HCT116 (cell line): ENCODE measurements around the gene ACTN4. TPM values are rescaled to one million over a fixed set of nuclear protein-coding genes. Genes with fewer than 3 reads are reported as not detected.

Source experiments
- ATAC-seq: fragments of 200-7000 bp; cut with Tn5 transposase; 2 replicates; pipeline ENCODE4 v1.9.1; 2020; ENCODE audit warnings: mild to moderate bottlenecking, moderate library complexity
- BruUV-seq: library from RNA; stranded (reverse); fragments of 400-500 nt; replicated peaks from 2 replicates; lab custom pipeline; 2021; lab: Mats Ljungman, UMichigan
- CTCF ChIA-PET: fragments of 300-600 bp; sonication (Branson Sonifier 250); formaldehyde crosslinking; loops from one replicate; lab custom pipeline; 2021; ENCODE audit warnings: antibody characterized with exemption; lab: Charles Lee
- POLR2A ChIA-PET: fragments of 300-600, 350-600 bp; sonication (Branson Sonifier 250); formaldehyde crosslinking; loops from one replicate; lab custom pipeline; 2021; ENCODE audit warnings: antibody characterized with exemption; lab: Charles Lee
- RAD21 ChIA-PET, 2 experiments: fragments of 300-600 bp; sonication (Branson Sonifier 250); formaldehyde crosslinking; loops; one replicate each; lab custom pipeline; 2023; ENCODE audit warnings: low total read pairs in 2 of 2; ENCODE audit not compliant: uncharacterized antibody in 2 of 2, unreplicated experiment in 2 of 2, low non-redundant PET in 1 of 2; lab: Charles Lee
- DNase-seq: peaks from one replicate; pipeline ENCODE4 v3.0.0-alpha.2; 2010; ENCODE audit warnings: low read depth, low spot score
- H2AFZ ChIP-seq: fragments of 200-600 bp; shearing (Covaris generic), sonication (generic); 2 replicates; pipeline ENCODE4 v1.6.1; 2017; ENCODE audit warnings: low read depth, mixed run types, mixed read lengths, antibody characterized with exemption, low read length; ENCODE audit not compliant: poor library complexity, severe bottlenecking
- H3K27ac ChIP-seq: 2 replicates; pipeline ENCODE4 v1.5.1; 2012; ENCODE audit warnings: low read depth, low read length
- H3K27me3 ChIP-seq: fragments of 200-600 bp; sonication (generic); 2 replicates; pipeline ENCODE4 v1.6.1; 2016; ENCODE audit warnings: mixed run types, low read length, mixed read lengths; ENCODE audit not compliant: insufficient read depth
- H3K36me3 ChIP-seq, 2 experiments: fragments of 200-500 bp in 1 of 2; fragments of 200-600 bp in 1 of 2; sonication (Bioruptor generic) in 1 of 2; sonication (generic) in 1 of 2; 2 replicates each; pipeline versions ENCODE4 v1.5.1 to v1.6.1; 2014 to 2016; ENCODE audit warnings: low read length in 2 of 2, inconsistent platforms in 1 of 2, mixed read lengths in 1 of 2, mixed run types in 1 of 2; ENCODE audit not compliant: insufficient read depth in 2 of 2, control insufficient read depth in 1 of 2
- H3K4me1 ChIP-seq, 2 experiments: fragments of 200-600 bp in 1 of 2; sonication (generic) in 1 of 2; 2 replicates each; pipeline versions ENCODE4 v1.5.1 to v1.6.1; 2012 to 2017; ENCODE audit warnings: low read length in 2 of 2, inconsistent platforms in 1 of 2, mild to moderate bottlenecking in 1 of 2, mixed read lengths in 1 of 2, mixed run types in 1 of 2, moderate library complexity in 1 of 2; ENCODE audit not compliant: insufficient read depth in 2 of 2, control insufficient read depth in 1 of 2
- H3K4me2 ChIP-seq: fragments of 200-600 bp; sonication (generic); 2 replicates; pipeline ENCODE4 v1.6.1; 2017; ENCODE audit warnings: mixed run types, low read length, mixed read lengths
- H3K4me3 ChIP-seq, 2 experiments: fragments of 200-600 bp in 1 of 2; sonication (generic) in 1 of 2; replicated peaks in 1 of 2; 2 replicates each; pipeline ENCODE4 v1.5.1; 2011 to 2016; ENCODE audit warnings: low read length in 2 of 2, control low read depth in 1 of 2, low read depth in 1 of 2, mild to moderate bottlenecking in 1 of 2, mixed read lengths in 1 of 2, mixed run types in 1 of 2
- H3K79me2 ChIP-seq: fragments of 200-600 bp; sonication (generic); 2 replicates; pipeline ENCODE4 v1.6.1; 2017; ENCODE audit warnings: mild to moderate bottlenecking, mixed run types, low read length, moderate library complexity, mixed read lengths; ENCODE audit not compliant: insufficient read depth
- H3K9ac ChIP-seq: fragments of 200-600 bp; sonication (generic); 2 replicates; pipeline ENCODE4 v1.6.1; 2016; ENCODE audit warnings: low read length, mixed read lengths
- H3K9me2 ChIP-seq: fragments of 200-600 bp; sonication (generic), shearing (Covaris generic); 2 replicates; pipeline ENCODE4 v1.6.1; 2017; ENCODE audit warnings: mixed run types, mild to moderate bottlenecking, moderate library complexity; ENCODE audit not compliant: insufficient read depth
- H3K9me3 ChIP-seq, 2 experiments: fragments of 200-500 bp in 1 of 2; fragments of 200-600 bp in 1 of 2; sonication (Bioruptor generic) in 1 of 2; sonication (generic) in 1 of 2; 2 replicates each; pipeline ENCODE4 v1.6.1; 2014 to 2017; ENCODE audit warnings: low read length in 2 of 2, mixed read lengths in 2 of 2, inconsistent platforms in 1 of 2, low read depth in 1 of 2, mild to moderate bottlenecking in 1 of 2, mixed run types in 1 of 2, moderate library complexity in 1 of 2; ENCODE audit not compliant: control insufficient read depth in 1 of 2, insufficient read depth in 1 of 2
- H4K20me1 ChIP-seq: fragments of 200-600 bp; sonication (generic), shearing (Covaris generic); 2 replicates; pipeline ENCODE4 v1.6.1; 2017; ENCODE audit warnings: mixed run types, mild to moderate bottlenecking, moderate library complexity; ENCODE audit not compliant: insufficient read depth
- CBX3 ChIP-seq: IDR thresholded peaks from 2 replicates; pipeline ENCODE4 v1.6.1; 2012; ENCODE audit warnings: low read depth
- CEBPB ChIP-seq: IDR thresholded peaks from 2 replicates; pipeline ENCODE4 v1.6.1; 2012; ENCODE audit warnings: low read depth
- CTCF ChIP-seq, 3 experiments: fragments of 200-600 bp in 1 of 3; sonication (generic) in 1 of 3; IDR thresholded peaks in 2 of 3; conservative IDR thresholded peaks in 1 of 3; 2 replicates each; pipeline ENCODE4 v1.5.1; 2012 to 2017; ENCODE audit warnings: low read depth in 2 of 3, low read length in 2 of 3, antibody characterized with exemption in 1 of 3, borderline replicate concordance in 1 of 3, control low read depth in 1 of 3, mild to moderate bottlenecking in 1 of 3, mixed read lengths in 1 of 3, mixed run types in 1 of 3, moderate library complexity in 1 of 3; ENCODE audit not compliant: insufficient read depth in 1 of 3
- ELF1 ChIP-seq: IDR thresholded peaks from 2 replicates; pipeline ENCODE4 v1.6.1; 2012; ENCODE audit warnings: low read depth, borderline replicate concordance
- EZH2 ChIP-seq: fragments of 200-600 bp; sonication (generic); IDR thresholded peaks from 2 replicates; pipeline ENCODE4 v1.6.1; 2017; ENCODE audit warnings: antibody characterized with exemption, mixed run types
- FOSL1 ChIP-seq: IDR thresholded peaks from 2 replicates; pipeline ENCODE4 v1.6.1; 2012; ENCODE audit warnings: low read depth
- JUND ChIP-seq: IDR thresholded peaks from 2 replicates; pipeline ENCODE4 v1.6.1; 2012
- MAX ChIP-seq: IDR thresholded peaks from 2 replicates; pipeline ENCODE4 v1.6.1; 2012
- POLR2A ChIP-seq: IDR thresholded peaks from 2 replicates; pipeline ENCODE4 v1.7.0; 2011; ENCODE audit warnings: borderline replicate concordance; ENCODE audit not compliant: insufficient read depth, insufficient read length; ENCODE audit errors: extremely low read depth
- RAD21 ChIP-seq: IDR thresholded peaks from 2 replicates; pipeline ENCODE4 v1.6.1; 2012; ENCODE audit warnings: low read depth, mild to moderate bottlenecking
- REST ChIP-seq: IDR thresholded peaks from 2 replicates; pipeline ENCODE4 v1.6.1; 2012; ENCODE audit warnings: low read depth
- SIN3A ChIP-seq: IDR thresholded peaks from 2 replicates; pipeline ENCODE4 v1.6.1; 2012; ENCODE audit warnings: low read depth
- SP1 ChIP-seq: IDR thresholded peaks from 2 replicates; pipeline ENCODE4 v1.6.1; 2012; ENCODE audit warnings: low read depth
- SRF ChIP-seq: IDR thresholded peaks from 2 replicates; pipeline ENCODE4 v1.6.1; 2012; ENCODE audit warnings: low read depth
- YY1 ChIP-seq: IDR thresholded peaks from 2 replicates; pipeline ENCODE4 v1.6.1; 2011; ENCODE audit warnings: low read length, low read depth, moderate library complexity, mild to moderate bottlenecking; ENCODE audit not compliant: insufficient replicate concordance; ENCODE audit errors: extremely low read depth
- ZBTB33 ChIP-seq: IDR thresholded peaks from 2 replicates; pipeline ENCODE4 v1.6.1; 2011; ENCODE audit warnings: mild to moderate bottlenecking, low read length, moderate library complexity; ENCODE audit not compliant: insufficient replicate concordance; ENCODE audit errors: extremely low read depth
- ZFX ChIP-seq: fragments of 450-650 bp; IDR thresholded peaks from 2 replicates; pipeline ENCODE4 v1.6.1; 2017
- ZNF274 ChIP-seq: fragments of 200-500 bp; sonication (Bioruptor generic); IDR thresholded peaks from 2 replicates; pipeline ENCODE4 v1.6.1; 2014; ENCODE audit warnings: mild to moderate bottlenecking, low read depth, low read length, inconsistent platforms
- intact Hi-C: fragments of 100-400 bp; cut with micrococcal nuclease; formaldehyde crosslinking; loops from 2 replicates; pipeline ENCODE4 v1.10.0; 2022
- total RNA-seq: library from RNA; stranded (reverse); gene quantifications from one replicate; pipeline ENCODE4 v1.2.1, GENCODE V29; 2021; ENCODE audit not compliant: unreplicated experiment

ACTN4 gene
- total RNA-seq, 1 experiment from 2014 or later: 651 TPM

DNA sequence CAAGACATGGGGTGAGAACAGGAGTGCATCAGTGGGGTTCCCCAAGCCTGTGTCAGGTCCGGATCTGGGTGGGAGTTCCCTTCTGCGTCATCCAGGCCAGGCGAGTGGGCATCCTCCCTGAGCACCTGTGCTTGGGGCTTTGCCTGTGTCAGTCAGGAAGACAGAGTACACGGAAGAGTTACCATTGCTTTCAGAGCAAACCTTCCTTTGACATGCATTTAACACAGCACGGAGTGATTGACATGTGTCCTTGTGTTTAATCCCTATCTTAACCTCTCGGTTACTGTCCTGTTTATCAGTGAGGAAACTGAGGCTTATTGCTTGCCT, 49.2 kb downstream of the ACTN4 start:
- ChIA-PET POLR2A (no interaction called here), RAD21 (no interaction called here), CTCF (no interaction called here)
- peaks cover 30 to 65% of the 10 kb centered on the region in 2 experiments for H3K4me1 ChIP-seq
- H3K27me3 ChIP-seq: no peaks in the 10 kb centered on the region
- DNase-seq: no peak
- peaks cover 100% of the 10 kb centered on the region for H3K79me2 ChIP-seq
- peak overlapping the region; percentile 32 for H3K9ac ChIP-seq
- no peak for ATAC-seq
- H3K4me2 ChIP-seq: no peak overlapping the region
- H3K27ac ChIP-seq: no peak overlapping the region
- no peaks in the 10 kb centered on the region for H4K20me1 ChIP-seq
- H3K9me3 ChIP-seq: no peaks in the 10 kb centered on the region
- no peak overlapping the region for H3K4me3 ChIP-seq
- intact Hi-C loops: no loop called here
- TF ChIP-seq FOSL1: no peak
- no peak for TF ChIP-seq SIN3A
- TF ChIP-seq SRF: no peak
- TF ChIP-seq CTCF (IDR thresholded peaks at IDR 0.05 in 2 of 3, conservative IDR thresholded peaks at IDR 0.05 in 1 of 3; ENCODE audit: borderline replicate concordance in 1 of 3, insufficient read depth in 1 of 3, low read depth in 2 of 3, low read length in 2 of 3): no peak
- TF ChIP-seq ELF1: no peak
- no peak for TF ChIP-seq ZNF274
- no peak for TF ChIP-seq CBX3
- TF ChIP-seq SP1: no peak
- TF ChIP-seq RAD21: no peak
- TF ChIP-seq POLR2A: no peak
- TF ChIP-seq EZH2: no peak
- TF ChIP-seq REST: no peak
- TF ChIP-seq MAX: no peak
- no peak for TF ChIP-seq JUND
- TF ChIP-seq ZBTB33: no peak
- no peak for TF ChIP-seq CEBPB
- no peak for TF ChIP-seq ZFX
- TF ChIP-seq YY1: no peak
- BruUV-seq: no TSS peak
- no peaks in the 10 kb centered on the region for H3K9me2 ChIP-seq
- H2AFZ ChIP-seq: no peak overlapping the region
- peaks cover 8 to 58% of the 10 kb centered on the region in 2 experiments; a peak in 2 of 4 replicates for H3K36me3 ChIP-seq
